Neural cell (in vitro differentiated cells): Measurements from ENCODE around the gene ZNF548.

ENCODE experiments used
- MXI1 ChIP-seq: fragments of 450-650 bp; conservative IDR thresholded peaks from 2 replicates; pipeline ENCODE4 v1.6.1; 2014; ENCODE audit warnings: antibody characterized with exemption, mild to moderate bottlenecking; ENCODE audit not compliant: poor library complexity, severe bottlenecking
- POLR2AphosphoS5 ChIP-seq: IDR thresholded peaks from 2 replicates; pipeline ENCODE4 v1.6.1; 2012
- TAF1 ChIP-seq: IDR thresholded peaks from 2 replicates; pipeline ENCODE4 v1.6.1; 2012; ENCODE audit warnings: low read depth

GRCh38 chr19:57350877-57351805, 38.5 kb upstream of the ZNF548 start, which contains the start of gene ZNF304:
- TF ChIP-seq POLR2AphosphoS5 (peak; percentile 94), MXI1 (peak; percentile 87), TAF1 (peak; percentile 62)
